Calu3 (cell line): ENCODE data around the gene SSPN. TPM values are rescaled to one million over a fixed set of nuclear protein-coding genes. Genes with fewer than 3 reads are reported as not detected.

Source experiments
- BruUV-seq: library from RNA; stranded (reverse); fragments of 400-500 nt; replicated peaks from 2 replicates; lab custom pipeline; 2021; lab: Mats Ljungman, UMichigan
- CTCF ChIA-PET: fragments of 300-600 bp; sonication (Branson Sonifier 250); formaldehyde crosslinking; loops from one replicate; lab custom pipeline; 2022; ENCODE audit warnings: antibody characterized with exemption; lab: Charles Lee
- DNase-seq: peaks from one replicate; pipeline ENCODE4 v3.0.0; 2022
- H3K27ac Mint-ChIP-seq: one replicate; pipeline ENCODE4 v1.8.0; 2022; ENCODE audit warnings: mixed read lengths; ENCODE audit not compliant: unreplicated experiment
- H3K27me3 Mint-ChIP-seq: one replicate; pipeline ENCODE4 v1.8.0; 2022; ENCODE audit warnings: mixed read lengths; ENCODE audit not compliant: unreplicated experiment
- H3K36me3 Mint-ChIP-seq: one replicate; pipeline ENCODE4 v1.8.0; 2022; ENCODE audit warnings: mild to moderate bottlenecking, moderate library complexity, mixed read lengths; ENCODE audit not compliant: insufficient read depth, unreplicated experiment
- H3K4me1 Mint-ChIP-seq: one replicate; pipeline ENCODE4 v1.8.0; 2022; ENCODE audit warnings: mild to moderate bottlenecking, low read depth, mixed read lengths; ENCODE audit not compliant: unreplicated experiment
- H3K4me3 Mint-ChIP-seq: one replicate; pipeline ENCODE4 v1.8.0; 2022; ENCODE audit warnings: mild to moderate bottlenecking, low read depth, moderate library complexity, mixed read lengths; ENCODE audit not compliant: unreplicated experiment
- H3K9me3 Mint-ChIP-seq: one replicate; pipeline ENCODE4 v1.8.0; 2022; ENCODE audit warnings: low read depth, mixed read lengths; ENCODE audit not compliant: unreplicated experiment
- intact Hi-C: fragments of 100-400 bp; cut with micrococcal nuclease; formaldehyde crosslinking; loops from one replicate; pipeline ENCODE4 v1.10.0; 2022; ENCODE audit not compliant: unreplicated experiment
- total RNA-seq: library from RNA; stranded (reverse); gene quantifications from 2 replicates; pipeline ENCODE4 v1.2.3, GENCODE V29; 2022
- TF ChIP-seq, protein P1 (sequence below): fragments of 200-600 bp; IDR thresholded peaks from one replicate; pipeline ENCODE4 v1.8.0; 2022; ENCODE audit warnings: antibody characterized with exemption; ENCODE audit not compliant: unreplicated experiment

SSPN gene
- total RNA-seq, 1 experiment from 2014 or later = 8.9 TPM

DNA sequence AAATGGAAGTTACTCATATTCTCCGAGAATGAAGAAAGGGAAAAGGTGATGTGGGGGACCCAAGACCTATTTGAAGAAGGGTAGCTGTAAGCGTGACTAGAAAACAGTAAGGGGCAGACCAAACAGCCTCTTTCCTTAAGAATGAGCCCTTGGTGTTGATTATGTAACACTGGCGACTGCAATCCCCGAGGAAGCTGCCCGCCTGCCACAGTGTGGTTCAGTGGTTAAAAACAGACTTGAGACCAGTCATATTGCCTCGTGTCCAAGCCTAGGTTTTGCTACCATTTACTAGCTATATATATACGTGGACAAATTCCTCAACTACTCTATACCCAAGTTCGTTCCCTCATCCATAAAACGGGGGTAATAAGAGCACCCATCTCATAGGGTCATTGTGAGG, 49.1 kb downstream of the SSPN start:
- Mint-ChIP-seq H3K4me3 (no peak overlapping the region), H3K36me3 (peaks cover 14% of the 10 kb centered on the region), H3K4me1 (peaks cover 71% of the 10 kb centered on the region), H3K9me3 (peaks cover 3% of the 10 kb centered on the region), H3K27me3 (no peaks in the 10 kb centered on the region), H3K27ac (peak overlapping the region; percentile 9)
- DNase-seq = no peak
- intact Hi-C loops = no loop called here
- CTCF ChIA-PET = interaction anchor here (0.6 to 1.2 kb wide), 2 partner anchors 8 to 30 kb away, joined by 3 to 5 read pairs; no protein-coding TSS in a partner anchor
- TF ChIP-seq, protein P1, sequence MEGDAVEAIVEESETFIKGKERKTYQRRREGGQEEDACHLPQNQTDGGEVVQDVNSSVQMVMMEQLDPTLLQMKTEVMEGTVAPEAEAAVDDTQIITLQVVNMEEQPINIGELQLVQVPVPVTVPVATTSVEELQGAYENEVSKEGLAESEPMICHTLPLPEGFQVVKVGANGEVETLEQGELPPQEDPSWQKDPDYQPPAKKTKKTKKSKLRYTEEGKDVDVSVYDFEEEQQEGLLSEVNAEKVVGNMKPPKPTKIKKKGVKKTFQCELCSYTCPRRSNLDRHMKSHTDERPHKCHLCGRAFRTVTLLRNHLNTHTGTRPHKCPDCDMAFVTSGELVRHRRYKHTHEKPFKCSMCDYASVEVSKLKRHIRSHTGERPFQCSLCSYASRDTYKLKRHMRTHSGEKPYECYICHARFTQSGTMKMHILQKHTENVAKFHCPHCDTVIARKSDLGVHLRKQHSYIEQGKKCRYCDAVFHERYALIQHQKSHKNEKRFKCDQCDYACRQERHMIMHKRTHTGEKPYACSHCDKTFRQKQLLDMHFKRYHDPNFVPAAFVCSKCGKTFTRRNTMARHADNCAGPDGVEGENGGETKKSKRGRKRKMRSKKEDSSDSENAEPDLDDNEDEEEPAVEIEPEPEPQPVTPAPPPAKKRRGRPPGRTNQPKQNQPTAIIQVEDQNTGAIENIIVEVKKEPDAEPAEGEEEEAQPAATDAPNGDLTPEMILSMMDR = no peak
- no TSS peak for BruUV-seq

DNA sequence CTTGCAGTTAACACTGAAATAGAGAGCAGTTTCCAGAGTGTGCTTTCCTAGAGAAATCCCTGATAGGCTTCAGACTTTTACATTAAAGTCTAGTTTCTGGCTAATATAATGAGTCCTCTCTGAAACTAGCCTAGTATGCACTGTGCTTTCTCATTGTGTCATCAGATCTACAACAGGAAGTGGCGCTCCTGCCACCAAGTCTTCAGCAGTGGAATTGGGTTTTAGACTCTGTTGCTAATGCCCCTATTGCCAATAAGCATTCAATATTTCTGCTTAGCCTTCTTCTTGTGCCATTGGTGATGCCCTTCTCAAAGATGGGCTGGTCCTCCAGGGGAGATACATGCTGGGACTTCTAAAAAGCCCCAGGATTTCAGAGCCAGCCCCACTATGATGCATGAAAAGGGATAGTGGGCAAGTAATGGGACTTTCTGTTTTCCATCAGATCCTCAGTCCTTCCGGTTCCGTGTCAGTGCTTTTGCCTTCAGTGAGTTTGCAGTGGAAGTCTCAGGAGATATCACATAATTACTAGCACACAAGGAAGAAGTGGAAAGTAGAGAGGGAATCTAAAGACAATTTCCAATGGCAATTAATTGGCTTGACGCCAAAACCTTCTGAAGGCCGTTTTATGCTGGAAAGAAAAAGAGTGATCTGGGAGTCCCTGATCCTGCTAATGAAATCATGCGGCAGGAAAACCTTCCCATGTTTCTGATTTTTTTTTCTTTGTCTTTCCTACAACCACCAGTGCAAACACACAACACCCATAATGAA, 50.0 kb downstream of the SSPN start:
- Mint-ChIP-seq H3K36me3 (peaks cover 12% of the 10 kb centered on the region), H3K4me3 (no peak overlapping the region), H3K9me3 (peaks cover 3% of the 10 kb centered on the region), H3K27me3 (no peaks in the 10 kb centered on the region), H3K4me1 (peaks cover 62% of the 10 kb centered on the region), H3K27ac (peak overlapping the region; percentile 87)
- no TSS peak for BruUV-seq
- no peak for DNase-seq
- TF ChIP-seq, protein P1 = no peak
- intact Hi-C loops = no loop called here
- CTCF ChIA-PET = interaction anchor here (1.0 to 1.6 kb wide), 2 partner anchors 13 to 29 kb away, joined by 3 to 4 read pairs; no protein-coding TSS in a partner anchor

- intact Hi-C loops = no loop called here
- no peaks in the 10 kb centered on the region for H3K27me3 Mint-ChIP-seq
- H3K27ac Mint-ChIP-seq = peak overlapping the region; percentile 87
- H3K4me1 Mint-ChIP-seq = peaks cover 52% of the 10 kb centered on the region
- TSS peak; percentile 88 for BruUV-seq
- CTCF ChIA-PET = interaction anchor here (0.6 to 1.6 kb wide), 7 partner anchors 14 to 156 kb away, joined by 3 to 4 read pairs (median 3); partner anchors contain the start of gene BHLHE41
- TF ChIP-seq, protein P1 = no peak
- peak overlapping the region; percentile 1 for H3K4me3 Mint-ChIP-seq
- peaks cover 7% of the 10 kb centered on the region for H3K36me3 Mint-ChIP-seq
- H3K9me3 Mint-ChIP-seq = peaks cover 3% of the 10 kb centered on the region
- peak; percentile 87 for DNase-seq
Observed at GRCh38 chr12:26246483-26247164, 51.3 kb downstream of the SSPN start.

DNA sequence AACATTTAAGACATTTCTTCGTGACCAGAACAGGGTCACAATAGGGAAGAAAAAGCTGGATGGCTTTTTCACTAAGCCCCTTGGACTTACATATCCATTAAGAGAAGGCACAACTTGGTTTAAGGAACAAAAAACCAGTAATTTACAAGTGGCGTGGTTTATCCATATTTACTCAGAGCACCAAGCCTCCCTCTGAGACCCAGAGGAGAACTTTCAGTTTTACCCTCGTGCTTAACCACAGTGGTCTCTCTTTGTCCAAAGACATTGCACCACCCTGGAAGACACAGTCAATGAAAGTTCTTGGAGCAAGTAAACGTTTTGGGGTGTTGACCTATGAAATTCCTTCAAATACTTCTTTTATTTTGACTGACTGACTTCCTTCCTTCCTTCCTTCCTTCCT, 52.5 kb downstream of the SSPN start:
- H3K27me3 Mint-ChIP-seq = no peaks in the 10 kb centered on the region

More for the DNA sequence above, 52.5 kb downstream of the SSPN start:
- Mint-ChIP-seq H3K4me1 (peaks cover 49% of the 10 kb centered on the region), H3K4me3 (no peak overlapping the region), H3K9me3 (peaks cover 3% of the 10 kb centered on the region), H3K27ac (peak overlapping the region; percentile 87), H3K36me3 (peaks cover 7% of the 10 kb centered on the region)
- BruUV-seq = no TSS peak
- CTCF ChIA-PET = interaction anchor here (0.6 kb wide), 1 partner anchor 51 kb away, joined by 3 read pairs; no protein-coding TSS in a partner anchor
- intact Hi-C loops = no loop called here
- TF ChIP-seq, protein P1 = no peak
- DNase-seq = no peak
